Thoracic aorta (tissue), 2 donors: ENCODE data around the gene AJM1. TPM values are rescaled to one million over a fixed set of nuclear protein-coding genes. Genes with fewer than 3 reads are reported as not detected.
"Not testable (repeated sequence)": the region's sequence is repeated elsewhere in the genome, so short reads cannot be mapped to it uniquely, and the experiment has no call there.

Experiments
- ATAC-seq: fragments of 150-250 bp; one replicate; pipeline ENCODE4 v1.8.0; 2017; ENCODE audit warnings: low read depth; ENCODE audit not compliant: insufficient number of reproducible peaks, low FRiP score
- DNase-seq: peaks from one replicate; pipeline ENCODE4 v3.0.0-alpha.2; 2020; ENCODE audit warnings: low spot score
- H3K27ac ChIP-seq, 2 donors: fragments of 200-600 bp; sonication (generic); 1 replicate in 1 of 2; 2 replicates in 1 of 2; pipeline ENCODE4 v1.5.1; 2016; ENCODE audit warnings: mild to moderate bottlenecking in 2 of 2, moderate library complexity in 2 of 2
- H3K27me3 ChIP-seq: fragments of 200-600 bp; sonication (generic); replicated peaks from 2 replicates; pipeline ENCODE4 v1.6.0; 2016; ENCODE audit warnings: mild to moderate bottlenecking; ENCODE audit not compliant: insufficient read depth
- H3K36me3 ChIP-seq: fragments of 200-600 bp; sonication (generic); one replicate; pipeline ENCODE4 v1.5.1; 2016
- H3K4me1 ChIP-seq, 2 donors: fragments of 200-600 bp; sonication (generic); 1 replicate in 1 of 2; 2 replicates in 1 of 2; pipeline versions ENCODE4 v1.5.1 to v1.6.0; 2016; ENCODE audit warnings: low read depth in 2 of 2, mild to moderate bottlenecking in 1 of 2; ENCODE audit not compliant: control insufficient read depth in 1 of 2
- H3K4me3 ChIP-seq: fragments of 200-600 bp; sonication (generic); 2 replicates; pipeline ENCODE4 v1.5.1; 2016; ENCODE audit warnings: mild to moderate bottlenecking
- H3K9me3 ChIP-seq: fragments of 200-600 bp; sonication (generic); 2 replicates; pipeline ENCODE4 v1.5.1; 2016
- CTCF ChIP-seq: fragments of 200-600 bp; sonication (generic); IDR thresholded peaks from one replicate; pipeline ENCODE4 v1.5.1; 2019; ENCODE audit warnings: antibody characterized with exemption
- total RNA-seq, 2 donors: library from RNA; depleted of rRNA; stranded (reverse); fragments of >200 nt; gene quantifications; one replicate each; pipeline versions ENCODE4 v1.1.0 to v1.2.3, GENCODE V29; 2016

The AJM1 gene
- total RNA-seq, 2 donors from 2014 or later, result 7.3 to 9.2 TPM

- peaks cover 11 to 31% of the 10 kb centered on the region in 2 donors for H3K4me1 ChIP-seq
- no peak overlapping the region for H3K27ac ChIP-seq
- H3K4me3 ChIP-seq, result no peak overlapping the region
- no peak for TF ChIP-seq CTCF
- DNase-seq, result no peak
- peaks cover 8% of the 10 kb centered on the region for H3K36me3 ChIP-seq
- H3K9me3 ChIP-seq, result no peaks in the 10 kb centered on the region
- peaks cover 5% of the 10 kb centered on the region for H3K27me3 ChIP-seq
- no peak for ATAC-seq
Observed at GRCh38 chr9:136839229-136840139, 2.8 kb upstream of the AJM1 start.

- no peak overlapping the region for H3K4me3 ChIP-seq
- no peak overlapping the region for H3K27ac ChIP-seq
- no peak for TF ChIP-seq CTCF
- peaks cover 11 to 31% of the 10 kb centered on the region in 2 donors for H3K4me1 ChIP-seq
- ATAC-seq, result no peak
- peaks cover 8% of the 10 kb centered on the region for H3K36me3 ChIP-seq
- no peaks in the 10 kb centered on the region for H3K9me3 ChIP-seq
- no peak for DNase-seq
- H3K27me3 ChIP-seq, result peaks cover 5% of the 10 kb centered on the region
Observed at GRCh38 chr9:136840140-136840876, 2.0 kb upstream of the AJM1 start.

- ATAC-seq (no peak), DNase-seq (no peak)
- no peak for TF ChIP-seq CTCF
- Histone ChIP-seq H3K4me1 (peaks cover 11 to 31% of the 10 kb centered on the region in 2 donors), H3K4me3 (no peak overlapping the region), H3K27ac (no peak overlapping the region), H3K9me3 (no peaks in the 10 kb centered on the region), H3K36me3 (peaks cover 8% of the 10 kb centered on the region), H3K27me3 (peaks cover 5% of the 10 kb centered on the region)
Observed at GRCh38 chr9:136840877-136841645, 1.2 kb upstream of the AJM1 start.

GRCh38 chr9:136841646-136842379 is 465 bp upstream of the AJM1 start:
- not testable (repeated sequence) for H3K36me3 ChIP-seq, H3K27me3 ChIP-seq, H3K9me3 ChIP-seq, DNase-seq, H3K27ac ChIP-seq, ATAC-seq
- H3K4me1 ChIP-seq, result peaks cover 11 to 36% of the 10 kb centered on the region in 2 donors
- H3K4me3 ChIP-seq, result peak overlapping the region; percentile 73

GRCh38 chr9:136843159-136843800 is 1.0 kb downstream of the AJM1 start:
- H3K9me3 ChIP-seq, H3K27me3 ChIP-seq, ATAC-seq, DNase-seq, H3K36me3 ChIP-seq, H3K27ac ChIP-seq: not testable (repeated sequence)
- H3K4me1 ChIP-seq, result peaks cover 11 to 50% of the 10 kb centered on the region in 2 donors
- H3K4me3 ChIP-seq, result peak overlapping the region; percentile 39
